Activated naive CD8-positive, alpha-beta T cell treated with anti-CD3 and anti-CD28 coated beads, Interleukin-2, amount 50 U/mL, for 16 hours (primary cell): ENCODE data around the gene RNPEPL1.

ENCODE experiments used
- DNase-seq: peaks from one replicate; pipeline ENCODE4 v3.0.0-alpha.2; 2020; ENCODE audit warnings: low read depth, low spot score

The RNPEPL1 gene

GRCh38 chr2:240590681-240591111 lies 22.4 kb downstream of the RNPEPL1 start:
- DNase-seq, result no peak

DNA sequence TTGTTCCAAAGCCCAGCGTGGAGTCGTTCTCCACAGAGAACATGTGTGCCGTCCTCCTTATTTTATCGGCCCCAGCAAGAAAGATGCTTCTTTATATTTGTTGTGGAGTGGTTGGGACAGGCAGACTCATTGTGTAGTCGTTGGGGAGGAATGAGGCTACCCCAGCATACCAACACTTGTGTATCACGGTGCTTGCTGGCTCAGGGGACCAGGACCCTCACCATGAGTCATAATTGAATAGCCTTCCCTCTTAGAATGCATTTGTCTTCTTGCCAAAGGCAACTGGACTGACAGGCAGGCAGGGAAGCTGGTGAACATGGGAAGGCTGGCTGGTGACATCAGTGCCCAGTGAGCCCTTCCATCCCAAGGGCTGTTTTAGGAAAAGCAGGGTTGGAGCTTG lies 22.9 kb downstream of the RNPEPL1 start:
- DNase-seq, result no peak

GRCh38 chr2:240591784-240592183 lies 23.5 kb downstream of the RNPEPL1 start:
- no peak for DNase-seq

DNA sequence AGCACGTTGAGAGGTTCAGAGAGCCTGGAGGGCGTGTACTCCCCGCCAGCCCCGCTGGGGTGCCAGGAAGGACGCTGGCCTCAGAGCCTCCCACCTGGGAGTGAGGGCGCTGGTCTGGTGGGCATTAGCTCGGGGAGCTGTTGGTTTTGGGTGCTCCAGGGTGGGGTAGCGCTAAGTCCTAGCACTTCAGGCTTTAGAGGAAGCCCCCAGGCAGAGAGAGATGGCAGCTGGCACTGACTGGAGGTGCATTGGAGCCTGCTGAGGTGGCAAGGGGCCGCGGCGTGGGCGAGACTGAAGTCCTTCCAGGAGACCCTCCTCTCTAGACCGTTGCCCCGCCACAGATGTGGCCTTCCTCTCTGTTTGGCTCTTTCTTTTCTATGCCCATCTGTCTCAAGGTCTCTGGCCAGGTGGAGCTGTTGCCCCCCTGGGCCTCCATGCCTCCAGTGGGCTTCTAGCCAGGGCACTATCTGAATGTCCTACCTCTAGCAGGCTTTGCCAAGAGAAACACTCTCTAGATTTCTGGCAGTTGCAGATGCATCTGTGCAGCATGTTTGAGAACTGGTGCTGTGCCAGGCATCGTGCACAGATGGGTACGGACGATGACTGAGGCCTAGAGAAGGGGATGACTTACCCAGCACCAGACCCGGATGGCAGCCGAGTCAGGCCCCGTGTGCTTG lies 24.9 kb downstream of the RNPEPL1 start:
- DNase-seq, result no peak

- no peak for DNase-seq
Measured at GRCh38 chr2:240593703-240594451, 25.6 kb downstream of the RNPEPL1 start.

GRCh38 chr2:240594511-240595380 lies 26.5 kb downstream of the RNPEPL1 start:
- no peak for DNase-seq

DNA sequence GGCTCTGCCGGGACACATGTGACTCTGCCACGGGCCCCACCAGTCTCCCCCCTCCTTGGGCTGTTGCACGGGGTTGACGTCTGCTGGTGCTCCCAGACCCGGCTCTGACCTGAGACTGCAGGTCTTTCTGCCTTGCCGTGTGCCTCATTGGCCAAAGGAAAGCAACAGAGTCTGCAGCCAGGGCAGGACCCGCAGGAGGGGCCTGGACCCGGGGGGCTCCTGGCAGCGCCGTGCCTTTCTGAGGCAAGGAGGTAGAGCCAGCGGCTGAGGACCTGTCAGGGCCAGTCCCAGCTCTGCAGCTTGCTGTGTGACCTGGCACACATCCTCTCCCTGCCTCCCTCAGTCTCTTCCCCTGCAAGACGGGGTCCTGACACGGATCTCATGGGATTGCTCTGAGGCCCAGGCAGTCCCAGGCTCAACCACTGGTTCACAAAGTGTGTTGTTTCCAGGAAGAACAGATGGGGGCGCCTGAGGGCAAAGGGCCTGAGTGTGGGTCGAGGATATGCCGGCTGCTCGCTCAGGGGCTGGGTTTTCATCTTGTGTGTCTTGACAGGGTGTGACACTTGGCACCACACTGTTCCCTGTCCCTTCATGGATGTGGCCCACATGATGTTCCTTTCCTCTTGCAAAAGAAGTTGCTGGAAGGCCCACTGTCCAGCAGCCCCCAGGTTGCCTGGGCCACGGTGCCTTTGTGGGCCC lies 27.2 kb downstream of the RNPEPL1 start:
- DNase-seq, result no peak

- no peak for DNase-seq
Measured at GRCh38 chr2:240596080-240596460, 27.8 kb downstream of the RNPEPL1 start.

DNA sequence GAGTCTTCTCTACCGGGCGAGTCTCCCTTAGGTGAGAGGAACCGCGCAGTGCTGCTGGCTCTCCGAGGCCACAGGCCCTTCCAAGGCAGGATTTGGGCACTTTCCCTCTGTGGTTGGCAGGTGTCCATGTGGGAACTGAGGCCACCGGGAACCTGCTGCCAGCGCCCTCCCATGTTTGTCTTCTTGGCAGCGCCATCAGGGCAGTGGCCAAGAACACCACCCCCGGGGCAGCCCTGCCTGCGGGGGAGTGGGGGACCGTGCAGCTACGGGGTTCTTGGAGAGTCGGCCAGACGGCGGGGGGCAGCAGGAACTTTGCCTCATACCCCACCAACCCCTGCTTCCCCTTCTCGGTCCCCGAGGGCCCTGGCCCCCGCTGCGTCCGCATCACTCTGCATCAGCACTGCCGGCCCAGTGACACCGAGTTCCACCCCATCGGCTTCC lies 28.2 kb downstream of the RNPEPL1 start:
- DNase-seq, result no peak

- DNase-seq, result no peak
Measured at GRCh38 chr2:240597054-240597418, 28.8 kb downstream of the RNPEPL1 start.

GRCh38 chr2:240597419-240598181 lies 29.3 kb downstream of the RNPEPL1 start:
- DNase-seq, result no peak

- DNase-seq, result no peak
Measured at GRCh38 chr2:240598311-240598911, 30.1 kb downstream of the RNPEPL1 start.

DNA sequence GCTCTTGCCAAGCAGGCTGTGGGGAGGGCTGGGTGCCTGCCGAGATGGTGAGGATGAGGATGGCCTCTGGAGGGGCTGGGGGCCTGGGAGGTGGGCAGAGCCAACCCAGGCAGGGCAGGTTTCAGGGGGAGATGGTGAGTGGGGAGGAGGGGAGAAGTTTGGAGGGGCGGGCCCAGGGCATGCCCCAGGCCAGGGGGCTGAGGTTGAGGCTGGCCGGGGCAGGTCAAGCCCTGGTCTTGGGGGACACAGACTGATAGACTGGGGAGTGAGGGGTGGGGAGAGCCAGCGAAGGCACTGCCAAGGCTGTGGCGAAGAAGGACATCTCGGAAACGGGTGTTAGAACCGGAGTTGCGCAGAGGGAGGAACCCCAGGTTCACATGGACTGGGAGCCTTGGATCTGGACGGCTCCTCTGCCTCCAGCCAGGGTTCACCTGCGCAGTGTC lies 30.9 kb downstream of the RNPEPL1 start:
- no peak for DNase-seq

- no peak for DNase-seq
Measured at GRCh38 chr2:240600451-240600961, 32.2 kb downstream of the RNPEPL1 start.

DNA sequence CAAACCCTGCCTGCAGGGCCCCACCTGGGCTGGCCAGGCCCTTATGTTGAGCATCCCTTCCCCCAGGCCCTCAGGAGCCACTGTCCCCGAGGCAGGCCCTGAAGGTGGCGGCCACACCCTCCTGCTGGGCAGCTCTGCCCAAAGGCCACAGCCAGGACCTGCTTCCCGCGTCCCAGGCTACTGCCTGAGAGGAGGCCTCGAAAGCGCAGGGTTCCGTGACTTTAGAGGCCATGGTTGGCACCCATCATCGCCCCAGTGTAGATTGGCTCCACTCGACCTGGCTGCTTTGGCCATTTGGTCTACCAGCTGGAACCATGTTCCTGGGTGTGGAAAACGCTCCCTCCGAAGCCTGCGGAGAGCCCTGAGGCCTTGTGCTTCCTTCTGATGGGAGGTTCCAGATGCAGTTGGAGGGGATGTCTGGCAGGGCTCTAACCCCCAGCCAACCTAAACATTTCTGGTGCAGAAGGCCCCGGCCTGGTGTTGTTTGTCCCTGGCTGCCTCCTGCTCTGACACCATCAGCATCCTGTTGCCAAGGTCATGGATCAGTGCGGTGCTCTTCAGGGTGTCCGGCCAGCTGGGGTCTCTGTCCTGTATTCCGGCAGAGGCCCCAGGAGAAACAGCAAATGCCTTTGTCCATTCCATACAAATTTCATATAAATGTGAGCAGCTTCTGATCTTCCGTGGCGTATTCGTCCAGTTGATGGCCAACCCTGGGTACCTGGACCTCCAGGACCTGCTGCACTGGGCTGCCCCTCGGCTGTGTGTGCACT lies 33.0 kb downstream of the RNPEPL1 start:
- DNase-seq, result no peak

GRCh38 chr2:240601831-240602160 lies 33.5 kb downstream of the RNPEPL1 start:
- no peak for DNase-seq

- no peak for DNase-seq
Measured at GRCh38 chr2:240602266-240603050, 34.2 kb downstream of the RNPEPL1 start.

GRCh38 chr2:240603081-240603835 lies 35.0 kb downstream of the RNPEPL1 start:
- DNase-seq, result no peak
